NCI-H345 treated with DMSO at 0.1 percent for 48 hours (cell line): Measurements from ENCODE around the gene LARP6.
"Not testable (repeated sequence)": the region's sequence is repeated elsewhere in the genome, so short reads cannot be mapped to it uniquely, and the experiment has no call there.

ENCODE experiments used
- DNase-seq: peaks from one replicate; lab custom pipeline; 2025; ENCODE audit not compliant: unreplicated experiment; lab: John Stamatoyannopoulos, UW

Gene LARP6

GRCh38 chr15:70859322-70859908 is 5.5 kb upstream of the LARP6 start:
- no peak for DNase-seq

DNA sequence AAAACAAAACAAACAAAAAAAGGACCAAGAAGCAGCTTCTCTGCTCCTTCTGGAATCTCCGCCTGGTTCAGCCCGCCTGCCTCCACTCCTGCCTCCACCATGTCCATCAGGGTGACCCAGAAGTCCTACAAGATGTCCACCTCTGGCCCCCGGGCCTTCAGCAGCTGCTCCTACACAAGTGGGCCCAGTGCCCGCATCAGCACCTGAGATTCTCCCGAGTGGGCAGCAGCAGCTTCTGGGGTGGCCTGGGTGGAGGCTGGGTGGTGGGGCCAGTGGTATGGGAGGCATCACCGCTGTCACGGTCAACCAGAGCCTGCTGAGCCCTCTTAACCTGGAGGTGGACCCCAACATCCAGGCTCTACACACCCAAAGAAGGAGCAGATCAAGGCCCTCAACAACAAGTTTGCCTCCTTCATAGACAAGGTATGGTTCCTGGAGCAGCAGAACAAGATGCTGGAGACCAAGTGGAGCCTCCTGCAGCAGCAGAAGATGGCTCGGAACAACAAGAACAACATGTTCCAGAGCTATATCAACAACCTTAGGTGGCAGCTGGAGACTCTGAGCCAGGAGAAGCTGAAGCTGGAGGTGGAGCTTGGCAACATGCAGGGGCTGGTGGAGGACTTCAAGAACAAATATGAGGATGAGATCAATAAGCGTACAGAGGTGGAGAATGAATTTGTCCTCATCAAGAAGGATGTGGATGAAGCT is 4.8 kb upstream of the LARP6 start:
- not testable (repeated sequence) for DNase-seq

DNA sequence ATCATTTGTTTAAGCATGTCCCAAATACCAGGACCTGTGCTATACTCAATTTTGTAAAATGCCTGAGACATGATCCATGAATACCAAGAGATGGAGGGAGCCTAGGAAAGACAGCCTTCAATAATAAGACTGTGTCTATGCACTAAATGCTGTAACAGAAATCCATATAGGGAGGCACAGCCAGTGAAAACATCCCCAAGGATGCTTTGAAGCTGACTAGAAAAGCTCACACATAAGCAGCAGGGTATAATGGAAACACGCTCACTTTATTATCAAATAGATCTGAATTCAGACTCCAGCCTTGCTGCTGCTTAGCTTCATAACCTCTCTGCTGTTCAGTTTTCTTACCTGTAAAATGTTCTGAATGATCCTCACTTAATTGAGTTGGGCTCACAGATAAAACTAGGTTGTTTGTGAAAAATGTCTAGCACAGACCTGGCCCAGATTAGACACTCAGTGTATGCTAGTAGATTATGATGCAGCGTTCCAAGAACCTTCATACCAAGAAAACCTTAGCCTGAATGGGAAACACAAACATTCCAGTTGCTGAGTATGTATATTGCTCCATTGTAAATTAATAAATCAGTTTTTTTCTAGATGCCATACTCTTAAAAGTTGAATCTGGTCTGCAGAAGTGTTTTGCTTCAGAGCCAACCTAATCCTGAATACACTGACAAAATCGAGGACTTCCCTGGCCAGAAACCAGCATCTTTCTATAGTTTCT is 3.8 kb upstream of the LARP6 start:
- DNase-seq: no peak

DNA sequence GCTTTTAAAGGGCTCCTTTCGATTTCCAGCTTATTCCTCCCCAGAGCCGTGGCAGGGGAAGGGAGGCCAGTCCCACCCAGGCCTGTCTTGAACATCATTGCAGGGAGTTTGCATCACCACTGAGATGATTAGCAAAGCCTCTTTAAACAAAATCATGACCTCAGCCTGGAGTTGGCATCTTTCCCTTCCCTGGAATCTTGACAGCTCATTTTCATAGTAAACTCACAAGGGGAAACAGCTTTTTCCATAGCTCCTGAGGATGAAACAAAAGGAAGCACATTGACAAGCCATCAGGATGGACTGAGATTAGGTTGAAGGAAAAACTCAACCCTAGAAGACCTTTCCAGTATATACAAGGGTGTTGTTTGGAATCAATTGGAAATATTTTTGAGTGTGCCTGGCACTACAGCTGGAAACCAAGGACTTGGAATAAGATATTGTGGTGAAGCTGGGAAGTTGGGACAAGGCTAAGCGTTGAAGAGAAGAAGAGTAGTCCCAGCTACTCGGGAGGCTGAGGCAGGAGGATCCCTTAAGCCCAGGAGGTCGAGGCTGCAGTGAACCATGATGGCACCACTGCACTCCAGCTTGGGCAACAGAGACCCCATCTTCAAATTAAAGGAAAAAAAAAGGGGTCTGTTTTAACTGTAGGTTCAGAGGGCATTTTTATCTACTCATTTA is 3.1 kb upstream of the LARP6 start:
- no peak for DNase-seq

- DNase-seq: no peak
Observed at GRCh38 chr15:70856177-70856883, 2.4 kb upstream of the LARP6 start.

GRCh38 chr15:70855764-70856163 is 1.8 kb upstream of the LARP6 start:
- DNase-seq: no peak

GRCh38 chr15:70854666-70854976 is 664 bp upstream of the LARP6 start:
- no peak for DNase-seq

GRCh38 chr15:70853318-70853972 is 512 bp downstream of the LARP6 start:
- peak; percentile 8 for DNase-seq

- DNase-seq: no peak
Observed at GRCh38 chr15:70852501-70853317, 1.2 kb downstream of the LARP6 start.

GRCh38 chr15:70851889-70852288 is 2.1 kb downstream of the LARP6 start:
- DNase-seq: no peak

- DNase-seq: no peak
Observed at GRCh38 chr15:70845602-70846360, 8.2 kb downstream of the LARP6 start.

DNA sequence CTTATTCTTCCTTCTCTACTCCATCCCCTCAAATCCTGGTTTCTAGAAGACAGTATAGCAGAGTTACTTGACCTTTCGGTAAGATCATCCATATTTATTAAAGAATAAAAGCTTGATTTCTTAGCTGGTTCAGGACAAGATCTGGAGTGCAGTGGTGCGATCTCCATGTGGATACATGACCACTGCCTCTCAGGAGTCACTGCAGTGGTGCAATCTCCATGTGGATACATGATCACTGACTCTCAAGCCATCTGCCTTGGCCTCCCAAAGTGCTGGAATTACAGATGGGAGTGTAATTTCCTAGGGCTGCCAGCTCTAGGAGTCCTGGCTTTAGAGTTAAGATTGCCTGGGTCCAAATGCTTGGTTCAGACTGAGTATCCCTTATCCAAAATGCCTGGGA is 16.5 kb downstream of the LARP6 start:
- no peak for DNase-seq

- no peak for DNase-seq
Observed at GRCh38 chr15:70835841-70836240, 18.1 kb downstream of the LARP6 start.

DNA sequence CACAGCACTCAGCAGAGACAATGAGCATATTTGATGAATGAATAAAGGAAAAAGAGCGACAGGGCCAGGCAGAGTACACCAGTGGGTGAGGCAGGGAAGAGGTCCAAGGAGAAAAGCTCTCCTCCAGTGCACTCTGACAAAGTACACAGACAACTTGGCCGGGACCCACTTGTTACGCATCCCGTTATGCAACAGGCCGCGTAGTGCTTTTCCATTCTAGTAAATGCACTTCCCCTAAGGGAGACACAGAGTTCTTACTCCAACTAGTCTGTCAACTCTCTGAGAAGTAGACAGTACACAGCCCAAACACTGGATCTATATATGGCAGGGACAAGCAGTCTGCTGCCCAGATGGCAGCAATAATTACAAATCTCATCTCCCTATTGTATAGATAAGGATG is 18.5 kb downstream of the LARP6 start:
- DNase-seq: no peak

DNA sequence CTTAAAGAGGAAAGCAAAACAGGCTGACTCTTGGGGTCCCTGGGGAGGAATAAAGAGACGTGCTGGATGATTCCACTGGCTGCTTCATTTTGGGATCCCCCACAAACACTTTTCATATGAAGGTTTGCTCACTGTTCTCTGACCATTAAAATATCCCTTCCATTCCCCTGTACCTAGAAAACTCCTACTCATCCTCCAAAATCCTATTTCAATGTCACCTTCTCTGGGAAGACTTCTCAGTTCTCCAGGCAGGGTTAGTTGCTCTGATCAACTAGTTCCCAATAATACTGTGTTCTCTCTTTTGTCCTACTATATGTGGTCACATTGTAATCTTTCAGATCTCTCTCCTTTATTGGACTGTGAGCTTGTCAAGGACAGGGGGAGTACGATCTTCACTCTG is 19.0 kb downstream of the LARP6 start:
- no peak for DNase-seq

- DNase-seq: no peak
Observed at GRCh38 chr15:70833861-70834765, 19.8 kb downstream of the LARP6 start.

- DNase-seq: no peak
Observed at GRCh38 chr15:70833422-70833821, 20.5 kb downstream of the LARP6 start.

DNA sequence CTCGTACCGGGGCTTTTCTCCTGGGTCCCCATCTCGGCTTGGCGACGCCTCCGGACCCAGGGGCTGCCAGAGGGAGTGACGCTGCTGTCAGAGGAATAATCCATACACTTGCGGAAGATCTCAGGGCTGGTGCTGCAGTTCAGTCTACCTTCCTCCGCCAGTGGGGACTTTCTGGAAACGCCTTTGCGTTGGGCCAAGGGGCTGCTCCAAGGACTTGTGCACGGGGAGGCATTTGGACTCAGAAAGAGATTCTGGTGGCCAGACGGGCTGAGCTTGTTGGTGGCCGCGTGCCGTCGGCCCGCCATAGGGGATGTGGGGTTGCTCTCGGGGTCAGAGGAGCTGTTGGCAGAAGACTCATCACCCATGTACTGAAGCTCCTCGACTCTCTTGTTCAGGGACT is 21.8 kb downstream of the LARP6 start:
- no peak for DNase-seq
